Osteoblast (primary cell): Measurements from ENCODE around the gene PCDHGA1. TPM values are rescaled to one million over a fixed set of nuclear protein-coding genes. Genes with fewer than 3 reads are reported as not detected.

Experiments used
- DNase-seq: peaks from one replicate; pipeline ENCODE4 v3.0.0; 2011; ENCODE audit warnings: low spot score, mixed read lengths; ENCODE audit not compliant: insufficient read length; ENCODE audit errors: missing footprints
- H2AFZ ChIP-seq: 2 replicates; pipeline ENCODE4 v1.6.0; 2011; ENCODE audit warnings: mild to moderate bottlenecking, low read length
- H3K27ac ChIP-seq: 2 replicates; pipeline ENCODE4 v1.5.1; 2011; ENCODE audit warnings: mild to moderate bottlenecking, low read depth, low read length, moderate library complexity
- H3K27me3 ChIP-seq: 2 replicates; pipeline ENCODE4 v1.6.0; 2012; ENCODE audit warnings: mild to moderate bottlenecking, control low read depth, inconsistent platforms, low read length, moderate library complexity; ENCODE audit not compliant: insufficient read depth
- H3K36me3 ChIP-seq: 2 replicates; pipeline ENCODE4 v1.5.1; 2011; ENCODE audit warnings: mild to moderate bottlenecking, low read length, control low read depth, moderate library complexity; ENCODE audit not compliant: insufficient read depth
- H3K4me1 ChIP-seq: 2 replicates; pipeline ENCODE4 v1.5.1; 2011; ENCODE audit warnings: mild to moderate bottlenecking, low read length, control low read depth, moderate library complexity; ENCODE audit not compliant: insufficient read depth
- H3K4me2 ChIP-seq: 2 replicates; pipeline ENCODE4 v1.6.0; 2011; ENCODE audit warnings: mild to moderate bottlenecking, low read length; ENCODE audit not compliant: insufficient read depth
- H3K4me3 ChIP-seq: fragments of 200-600 bp; sonication (generic); 3 replicates; pipeline ENCODE4 v1.5.1; 2012; ENCODE audit warnings: mild to moderate bottlenecking, low read length, inconsistent platforms; ENCODE audit not compliant: insufficient read depth
- H3K79me2 ChIP-seq: 2 replicates; pipeline ENCODE4 v1.6.0; 2012; ENCODE audit warnings: mild to moderate bottlenecking, low read length, control low read depth, inconsistent platforms; ENCODE audit not compliant: insufficient read depth
- H3K9me3 ChIP-seq: 2 replicates; pipeline ENCODE4 v1.5.1; 2011; ENCODE audit warnings: low read depth, low read length, control low read depth
- H4K20me1 ChIP-seq: 2 replicates; pipeline ENCODE4 v1.6.0; 2012; ENCODE audit warnings: mild to moderate bottlenecking, low read length, control low read depth; ENCODE audit not compliant: insufficient read depth
- CTCF ChIP-seq: IDR thresholded peaks from 2 replicates; pipeline ENCODE4 v1.5.1; 2011; ENCODE audit warnings: mild to moderate bottlenecking, low read depth, low read length, moderate library complexity; ENCODE audit errors: extremely low read depth
- total RNA-seq: library from RNA; depleted of rRNA; stranded (reverse); fragments of >200 nt; gene quantifications from 2 replicates; pipeline ENCODE4 v1.2.3, GENCODE V29; 2012

PCDHGA1 gene
- total RNA-seq, 1 donor = 1.1 TPM

GRCh38 chr5:141320225-141321169 lies 9.8 kb upstream of the PCDHGA1 start, which contains the start of gene TAF7:
TSS of gene TAF7 (minus strand) at chr5:141320784. CDS start at chr5:141320044, 740 bp downstream.
- Histone ChIP-seq H3K36me3 (peaks cover 37% of the 10 kb centered on the region), H2AFZ (peak within 1 kb of the TSS; percentile 94), H4K20me1 (peaks cover 20% of the 10 kb centered on the region), H3K27me3 (no peaks in the 10 kb centered on the region), H3K27ac (peak within 1 kb of the TSS; percentile 98), H3K4me3 (peak within 1 kb of the TSS; percentile 90), H3K9me3 (peaks cover 25% of the 10 kb centered on the region), H3K4me1 (peaks cover 4% of the 10 kb centered on the region), H3K79me2 (peaks cover 37% of the 10 kb centered on the region), H3K4me2 (peak within 1 kb of the TSS; percentile 94)
- peak; percentile 96 for TF ChIP-seq CTCF
- peak; percentile 93 for DNase-seq

GRCh38 chr5:141322261-141322660 lies 8.1 kb upstream of the PCDHGA1 start:
- no peak overlapping the region for H3K4me3 ChIP-seq
- peaks cover 22% of the 10 kb centered on the region for H3K36me3 ChIP-seq
- TF ChIP-seq CTCF = no peak
- peaks cover 19% of the 10 kb centered on the region for H3K9me3 ChIP-seq
- no peak overlapping the region for H3K27ac ChIP-seq
- peaks cover 20% of the 10 kb centered on the region for H4K20me1 ChIP-seq
- H3K79me2 ChIP-seq = peaks cover 25% of the 10 kb centered on the region
- peaks cover 4% of the 10 kb centered on the region for H3K4me1 ChIP-seq
- DNase-seq = no peak
- H2AFZ ChIP-seq = no peak overlapping the region
- H3K4me2 ChIP-seq = no peak overlapping the region
- H3K27me3 ChIP-seq = no peaks in the 10 kb centered on the region

GRCh38 chr5:141326088-141326854 lies 4.0 kb upstream of the PCDHGA1 start:
- Histone ChIP-seq H3K27me3 (peaks cover 4% of the 10 kb centered on the region), H3K79me2 (no peaks in the 10 kb centered on the region), H3K36me3 (no peaks in the 10 kb centered on the region), H3K4me3 (peak overlapping the region; percentile 77), H2AFZ (peak overlapping the region; percentile 97), H3K4me2 (peak overlapping the region; percentile 98), H4K20me1 (no peaks in the 10 kb centered on the region), H3K4me1 (peaks cover 9% of the 10 kb centered on the region), H3K9me3 (no peaks in the 10 kb centered on the region), H3K27ac (peak overlapping the region; percentile 47)
- peak; percentile 89 for DNase-seq
- peak; percentile 85 for TF ChIP-seq CTCF
